Astrocyte of the cerebellum (primary cell): ENCODE data around the gene GSS.

Source experiments
- DNase-seq: peaks from one replicate; pipeline ENCODE4 v3.0.0-alpha.2; 2011; ENCODE audit warnings: low read depth
- H3K4me3 ChIP-seq: 2 replicates; pipeline ENCODE4 v1.5.1; 2011; ENCODE audit warnings: mild to moderate bottlenecking, low read depth, low read length, moderate library complexity
- in situ Hi-C: cut with HindIII; loops from 2 replicates; pipeline ENCODE4 v1.10.0; 2017; ENCODE audit warnings: low sequenced_read_pairs
- TF ChIP-seq, protein P1 (sequence below): IDR thresholded peaks from 2 replicates; pipeline ENCODE4 v1.5.1; 2012; ENCODE audit warnings: low read length, low read depth, moderate library complexity, mild to moderate bottlenecking; ENCODE audit errors: missing control alignments

Gene GSS

DNA sequence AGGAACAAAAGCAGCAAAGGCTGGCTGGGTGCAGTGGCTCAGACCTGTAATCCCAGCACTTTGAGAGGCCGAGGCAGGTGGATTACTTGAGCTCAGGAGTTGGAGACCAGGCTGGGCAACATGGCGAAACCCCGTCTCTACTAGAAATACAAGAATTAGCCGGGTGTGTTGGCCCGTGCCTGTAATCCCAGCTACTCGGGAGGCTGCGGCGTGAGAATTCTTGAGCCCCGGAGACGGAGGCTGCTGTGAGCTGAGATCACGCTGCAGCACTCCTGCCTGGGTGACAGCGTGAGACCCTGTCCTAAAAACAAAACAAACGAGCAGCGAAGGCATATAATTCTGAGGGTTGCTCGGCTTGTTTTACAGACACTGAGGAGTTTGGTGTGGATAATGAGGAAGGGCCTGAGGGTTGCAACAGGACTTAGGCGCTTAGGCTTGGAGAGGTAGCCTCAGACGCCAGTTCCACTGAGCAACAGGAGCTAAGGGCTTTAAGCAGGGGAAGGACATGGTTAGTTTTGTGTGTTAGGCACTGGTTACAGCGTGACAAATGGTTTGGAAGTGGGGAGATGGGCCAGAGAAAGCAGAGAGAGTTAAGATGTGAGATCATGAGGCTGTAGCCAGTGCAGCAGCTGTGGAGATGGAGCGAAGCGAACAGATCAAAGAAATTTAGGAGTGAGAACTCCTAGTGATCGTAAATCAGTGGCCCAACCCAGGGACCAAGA, 1.3 kb upstream of the GSS start:
- DNase-seq = no peak
- in situ Hi-C loops = no loop called here
- no peak overlapping the region for H3K4me3 ChIP-seq
- TF ChIP-seq, protein P1, sequence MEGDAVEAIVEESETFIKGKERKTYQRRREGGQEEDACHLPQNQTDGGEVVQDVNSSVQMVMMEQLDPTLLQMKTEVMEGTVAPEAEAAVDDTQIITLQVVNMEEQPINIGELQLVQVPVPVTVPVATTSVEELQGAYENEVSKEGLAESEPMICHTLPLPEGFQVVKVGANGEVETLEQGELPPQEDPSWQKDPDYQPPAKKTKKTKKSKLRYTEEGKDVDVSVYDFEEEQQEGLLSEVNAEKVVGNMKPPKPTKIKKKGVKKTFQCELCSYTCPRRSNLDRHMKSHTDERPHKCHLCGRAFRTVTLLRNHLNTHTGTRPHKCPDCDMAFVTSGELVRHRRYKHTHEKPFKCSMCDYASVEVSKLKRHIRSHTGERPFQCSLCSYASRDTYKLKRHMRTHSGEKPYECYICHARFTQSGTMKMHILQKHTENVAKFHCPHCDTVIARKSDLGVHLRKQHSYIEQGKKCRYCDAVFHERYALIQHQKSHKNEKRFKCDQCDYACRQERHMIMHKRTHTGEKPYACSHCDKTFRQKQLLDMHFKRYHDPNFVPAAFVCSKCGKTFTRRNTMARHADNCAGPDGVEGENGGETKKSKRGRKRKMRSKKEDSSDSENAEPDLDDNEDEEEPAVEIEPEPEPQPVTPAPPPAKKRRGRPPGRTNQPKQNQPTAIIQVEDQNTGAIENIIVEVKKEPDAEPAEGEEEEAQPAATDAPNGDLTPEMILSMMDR = no peak

DNA sequence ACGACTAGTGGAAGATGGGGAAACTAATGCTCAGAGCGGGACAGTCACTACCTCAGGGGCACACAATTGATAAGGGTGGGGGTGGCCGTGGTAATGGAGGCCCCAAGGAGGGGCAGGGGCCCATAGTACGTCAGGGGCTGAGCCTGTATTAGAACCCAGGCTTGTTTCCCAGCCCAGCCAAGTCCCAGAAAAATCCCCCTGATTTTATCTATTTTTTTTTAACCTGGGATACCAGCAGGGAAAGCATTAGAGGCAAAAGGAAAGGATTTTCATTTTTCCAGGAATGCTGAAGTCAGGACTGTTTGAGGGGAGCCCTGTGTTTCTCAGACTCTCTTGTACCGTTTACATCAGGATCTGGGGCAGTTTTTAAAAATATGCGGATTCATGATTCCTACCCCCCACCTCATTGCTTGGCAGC, 444 bp upstream of the GSS start:
- peak overlapping the region; percentile 62 for H3K4me3 ChIP-seq
- in situ Hi-C loops = no loop called here
- no peak for DNase-seq
- TF ChIP-seq, protein P1 = no peak

DNA sequence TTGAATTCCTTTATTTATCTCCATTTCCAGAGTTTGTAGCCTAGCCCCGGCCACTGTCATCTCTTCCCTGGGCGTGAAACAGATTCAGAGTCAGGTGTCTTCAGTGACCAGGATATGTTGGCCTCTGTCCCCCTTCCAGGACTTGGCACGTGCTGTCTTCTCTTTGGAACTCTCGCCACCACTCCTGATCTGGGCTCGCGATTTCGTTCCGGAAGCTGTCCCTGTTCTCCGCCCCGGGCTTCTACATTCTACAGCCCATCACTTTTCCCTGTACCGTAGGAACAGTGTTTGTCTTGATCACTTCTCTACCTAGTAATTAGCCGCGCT, 739 bp downstream of the GSS start:
- in situ Hi-C loops = no loop called here
- TF ChIP-seq, protein P1 = no peak
- H3K4me3 ChIP-seq = peak overlapping the region; percentile 62
- DNase-seq = no peak

DNA sequence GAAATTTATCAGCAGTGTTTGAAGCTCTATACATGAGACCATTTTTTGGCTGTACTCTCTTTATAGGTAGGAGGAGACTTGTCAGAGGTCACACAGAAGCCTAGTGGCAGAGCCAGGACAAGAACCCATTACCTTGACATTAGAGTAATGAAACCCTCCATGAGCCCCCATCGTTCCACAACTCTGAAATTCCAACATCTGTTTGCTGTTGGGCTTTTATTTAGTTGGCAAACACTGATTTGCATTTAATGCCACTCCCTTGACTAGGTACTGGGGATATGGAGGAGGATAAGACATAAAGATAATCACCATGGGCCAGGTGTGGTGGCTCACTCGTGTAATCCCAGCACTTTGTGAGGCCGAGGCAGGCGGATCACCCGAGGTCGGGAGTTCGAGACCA, 1.6 kb downstream of the GSS start:
- TF ChIP-seq, protein P1 = no peak
- no peak for DNase-seq
- in situ Hi-C loops = no loop called here
- H3K4me3 ChIP-seq = no peak overlapping the region

DNA sequence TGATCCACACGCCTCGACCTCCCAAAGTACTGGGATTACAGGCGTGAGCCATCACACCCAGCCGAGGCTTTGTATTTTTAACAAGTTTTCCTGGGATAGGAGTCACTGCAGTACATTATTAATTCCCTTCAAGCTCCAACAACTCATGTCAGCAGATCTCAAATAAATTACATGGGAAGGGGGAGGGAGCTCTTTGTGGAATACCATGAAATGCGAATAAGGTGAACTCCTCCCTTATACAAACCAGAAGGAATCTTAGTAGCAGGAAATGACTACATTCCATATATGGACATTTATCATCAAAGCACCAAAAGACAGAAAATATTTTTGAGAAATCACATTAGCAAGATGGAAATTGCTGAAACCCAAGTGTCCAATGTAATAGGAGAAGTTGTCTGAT, 2.9 kb downstream of the GSS start:
- H3K4me3 ChIP-seq = no peak overlapping the region
- in situ Hi-C loops = no loop called here
- peak; percentile 50 for DNase-seq
- TF ChIP-seq, protein P1 = no peak

DNA sequence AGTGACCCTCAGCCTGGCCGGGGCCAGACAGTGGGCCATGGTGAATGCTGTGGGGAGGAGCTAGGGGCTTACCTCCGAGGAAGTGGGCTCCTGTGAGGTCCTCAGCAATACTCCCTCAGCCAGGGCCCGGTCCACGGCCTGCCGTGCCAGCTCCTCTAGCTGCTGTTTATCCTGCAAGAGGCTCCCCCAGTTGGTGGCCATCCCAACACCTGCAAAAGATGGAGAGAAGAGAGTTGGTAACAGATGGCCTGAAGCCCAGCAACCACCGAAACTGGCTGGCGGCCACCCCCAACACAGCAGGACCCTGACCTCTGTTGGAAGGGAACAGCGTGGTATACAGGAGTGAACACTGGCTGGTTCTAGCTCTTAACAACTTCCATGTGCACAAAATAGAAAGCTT, 4.0 kb downstream of the GSS start:
- in situ Hi-C loops = no loop called here
- H3K4me3 ChIP-seq = no peak overlapping the region
- TF ChIP-seq, protein P1 = no peak
- DNase-seq = peak; percentile 76
